Muscle of arm (tissue), 14 donors: ENCODE results near the gene MICAL2. TPM values are rescaled to one million over a fixed set of nuclear protein-coding genes. Genes with fewer than 3 reads are reported as not detected.

ENCODE experiments used
- DNase-seq: peaks from one replicate; pipeline ENCODE4 v3.0.0-alpha.2; 2013
- long read RNA-seq, 11 donors: transcript quantifications; one replicate each; lab custom pipeline, GENCODE V29; 2026
- polyA plus RNA-seq, 12 donors: library from polyadenylated mRNA; unstranded; fragments of 120-200 nt; gene quantifications; one replicate each; pipeline ENCODE4 v1.2.1, GENCODE V29; 2013; ENCODE audit not compliant: insufficient read length in 12 of 12

Gene MICAL2
- polyA plus RNA-seq, result 10 to 100 TPM in 11 of 12 donors, not detected in 1; 14.1 to 91.3 (median 20.6) TPM
- long read RNA-seq, donor 1, result 0 reads
- long read RNA-seq, donor 2, result 0 reads
- long read RNA-seq, donor 3, result 0 reads
- long read RNA-seq, donor 4, result 0 reads
- long read RNA-seq, donor 5, result 0 reads
- long read RNA-seq, donor 6, result 0 reads
- long read RNA-seq, donor 7, partial matches to known transcripts, result 0 of 1 reads
- long read RNA-seq, donor 7, other reads (novel, unspliced or antisense), result 0 of 1 reads
- long read RNA-seq, donor 8, result 0 reads
- long read RNA-seq, donor 9, result 0 reads
- long read RNA-seq, donor 10, result 0 reads
- long read RNA-seq, donor 11, partial matches to known transcripts, result 0 of 3 reads
- long read RNA-seq, donor 11, other reads (novel, unspliced or antisense), result 0 of 3 reads

- DNase-seq, result peak; percentile 79
Measured at GRCh38 chr11:12110201-12110713, at the start of gene MICAL2. Gene MICAL2 (plus strand): TSS chr11:12110590. CDS start chr11:12162156, 51,566 bp downstream.

- DNase-seq, result no peak
Measured at GRCh38 chr11:12061851-12062560, 48.4 kb upstream of the MICAL2 start.

- DNase-seq, result no peak
Measured at GRCh38 chr11:12063251-12063650, 47.1 kb upstream of the MICAL2 start.

GRCh38 chr11:12064136-12064953 lies 46.0 kb upstream of the MICAL2 start:
- no peak for DNase-seq

GRCh38 chr11:12064954-12065280 lies 45.5 kb upstream of the MICAL2 start:
- no peak for DNase-seq

GRCh38 chr11:12066056-12066798 lies 44.2 kb upstream of the MICAL2 start:
- DNase-seq, result no peak

- no peak for DNase-seq
Measured at GRCh38 chr11:12066799-12067508, 43.4 kb upstream of the MICAL2 start.

GRCh38 chr11:12067796-12068357 lies 42.5 kb upstream of the MICAL2 start:
- DNase-seq, result no peak

- no peak for DNase-seq
Measured at GRCh38 chr11:12069066-12069676, 41.2 kb upstream of the MICAL2 start.

GRCh38 chr11:12070446-12071267 lies 39.7 kb upstream of the MICAL2 start:
- no peak for DNase-seq

GRCh38 chr11:12071574-12071973 lies 38.8 kb upstream of the MICAL2 start:
- DNase-seq, result no peak

GRCh38 chr11:12073436-12073835 lies 37.0 kb upstream of the MICAL2 start:
- no peak for DNase-seq

GRCh38 chr11:12073886-12074285 lies 36.5 kb upstream of the MICAL2 start:
- DNase-seq, result no peak

- no peak for DNase-seq
Measured at GRCh38 chr11:12074529-12075195, 35.7 kb upstream of the MICAL2 start.

- no peak for DNase-seq
Measured at GRCh38 chr11:12075291-12075690, 35.1 kb upstream of the MICAL2 start.

GRCh38 chr11:12075822-12076821 lies 34.3 kb upstream of the MICAL2 start:
- no peak for DNase-seq
